GM18909 (cell line): ENCODE data around the gene KIN.
"Not testable (repeated sequence)": the region's sequence is repeated elsewhere in the genome, so short reads cannot be mapped to it uniquely, and the experiment has no call there.

Source experiments
- ATAC-seq: cut with Tn5 transposase; IDR thresholded peaks from one replicate; pipeline ENCODE4 v1.9.1; 2021; ENCODE audit warnings: mild to moderate bottlenecking; ENCODE audit not compliant: unreplicated experiment, poor library complexity

The KIN gene

DNA sequence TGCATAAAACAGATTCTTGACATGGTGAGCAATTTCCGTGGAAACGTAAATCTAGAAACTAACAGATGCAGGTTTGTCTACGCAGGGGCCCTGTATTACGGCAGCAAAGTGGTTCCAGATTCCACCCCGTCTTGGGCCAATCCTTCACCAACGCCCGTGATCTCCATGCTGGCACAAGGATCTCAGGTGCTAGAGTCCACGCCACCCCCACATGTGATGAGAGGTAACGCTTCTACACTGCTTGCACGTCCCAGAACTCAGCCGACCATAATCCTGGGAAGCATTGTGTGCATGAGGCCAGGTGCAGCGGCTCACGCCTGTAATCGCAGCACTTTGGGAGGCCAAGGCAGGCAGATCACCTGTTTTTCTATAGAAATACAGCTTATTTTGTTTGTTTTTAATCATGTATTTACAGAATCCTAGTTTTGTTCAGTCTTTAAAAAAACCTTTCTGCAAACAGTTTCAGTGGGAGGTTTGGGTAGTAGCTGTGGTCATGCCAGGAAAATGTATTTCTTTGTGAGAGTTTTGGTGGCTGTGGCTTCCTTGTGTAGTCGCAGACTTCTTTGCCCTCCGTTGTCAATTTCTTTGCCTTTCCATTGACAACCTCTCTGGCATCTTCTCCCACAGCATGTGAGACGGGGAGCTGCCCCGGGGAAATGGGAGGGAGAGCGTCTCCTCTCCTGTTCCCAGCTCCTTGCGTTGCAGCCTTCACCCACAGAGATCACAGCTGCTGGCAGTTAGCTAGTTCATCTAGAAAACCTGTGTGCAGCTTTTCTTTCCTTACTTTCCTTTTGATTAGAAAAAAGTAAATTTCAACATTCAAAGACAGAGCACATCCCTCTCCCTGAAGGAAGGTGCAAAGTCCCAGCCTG lies 49.0 kb downstream of the KIN start:
- ATAC-seq, result no peak

DNA sequence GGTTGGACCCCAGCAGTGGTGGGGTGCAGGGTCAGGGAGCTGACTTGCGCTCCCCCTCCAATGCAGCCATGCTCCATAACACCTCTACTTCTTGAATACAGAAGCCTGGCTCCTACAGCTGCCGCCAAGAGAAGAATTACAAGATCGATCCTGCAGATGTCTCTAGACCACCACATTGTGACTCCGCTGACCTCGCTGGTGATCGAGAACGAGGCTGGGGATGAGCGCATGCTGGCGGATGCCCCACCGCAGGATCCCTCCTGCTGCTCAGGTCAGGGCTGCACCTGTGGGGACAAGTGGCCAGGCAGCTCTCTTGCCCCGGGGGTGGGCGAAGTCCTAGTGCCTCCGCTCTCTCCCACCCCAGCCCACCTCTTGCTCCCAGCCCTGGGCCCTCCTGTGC lies 53.0 kb downstream of the KIN start:
- no peak for ATAC-seq

DNA sequence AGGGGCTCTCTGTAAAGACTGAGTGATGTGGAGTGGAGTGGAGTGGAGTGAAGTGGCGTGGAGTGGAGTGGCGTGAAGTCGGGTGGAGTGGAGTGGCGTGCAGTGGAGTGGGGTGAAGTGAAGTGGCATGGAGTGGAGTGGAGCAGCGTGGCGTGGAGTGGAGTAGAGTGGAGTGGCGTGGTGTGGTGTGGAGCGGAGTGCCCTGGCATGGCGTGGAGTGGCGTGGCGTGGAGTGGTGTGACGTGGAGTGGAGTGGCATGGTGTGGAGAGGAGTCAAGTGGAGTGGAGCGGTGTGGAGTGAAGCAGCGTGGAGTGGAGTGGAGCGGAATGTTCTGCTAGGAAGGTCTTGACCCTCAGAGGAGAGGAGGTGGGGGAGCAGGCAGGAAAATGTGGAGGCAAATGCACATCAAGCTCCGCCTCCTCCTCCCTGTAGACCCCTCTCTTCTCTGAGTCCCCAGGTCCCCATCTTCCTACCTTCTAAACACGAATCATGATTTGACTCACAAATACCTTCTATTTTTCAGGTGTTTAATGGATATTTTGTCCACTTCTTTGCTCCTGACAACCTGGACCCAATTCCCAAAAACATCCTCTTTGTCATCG lies 64.8 kb downstream of the KIN start:
- ATAC-seq, result no peak

DNA sequence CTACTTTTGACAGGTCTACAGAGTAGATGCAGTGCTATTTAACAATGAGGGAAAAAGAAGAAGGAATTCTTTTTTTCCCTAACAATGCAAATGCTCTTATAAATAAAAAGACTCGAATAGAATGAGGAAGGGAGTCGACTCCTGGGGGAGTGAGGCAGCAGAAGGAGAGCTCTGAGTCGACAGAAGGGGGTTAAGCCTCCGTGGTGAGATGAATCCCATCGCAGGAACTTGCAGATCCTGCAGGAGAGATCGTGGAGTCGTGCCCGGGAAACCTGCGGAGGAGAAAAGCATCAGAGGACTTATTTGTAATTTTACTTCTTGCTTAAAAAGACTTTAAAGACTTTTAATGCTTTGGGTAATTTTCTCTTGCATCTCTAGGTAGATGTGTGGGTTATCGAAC lies 67.3 kb downstream of the KIN start:
- no peak for ATAC-seq

DNA sequence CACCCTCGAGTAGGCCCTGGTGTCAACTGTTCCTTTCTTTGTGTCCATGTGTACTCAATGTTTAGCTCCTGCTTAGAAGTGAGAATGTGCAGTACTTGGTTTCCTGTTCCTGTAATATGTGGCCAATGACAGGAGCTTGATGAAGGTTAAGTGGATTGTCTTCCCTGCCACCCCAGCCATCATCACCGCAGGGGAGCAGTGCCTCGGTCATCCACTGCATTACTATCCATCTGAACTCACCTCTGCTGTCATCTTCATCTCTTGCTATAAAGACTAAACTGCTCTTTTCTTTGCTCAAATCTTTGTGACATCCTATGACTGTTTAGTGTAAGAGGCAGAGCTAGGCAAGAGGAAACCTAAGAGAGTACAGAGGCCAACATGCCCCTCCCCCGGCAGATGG lies 69.1 kb downstream of the KIN start:
- no peak for ATAC-seq

DNA sequence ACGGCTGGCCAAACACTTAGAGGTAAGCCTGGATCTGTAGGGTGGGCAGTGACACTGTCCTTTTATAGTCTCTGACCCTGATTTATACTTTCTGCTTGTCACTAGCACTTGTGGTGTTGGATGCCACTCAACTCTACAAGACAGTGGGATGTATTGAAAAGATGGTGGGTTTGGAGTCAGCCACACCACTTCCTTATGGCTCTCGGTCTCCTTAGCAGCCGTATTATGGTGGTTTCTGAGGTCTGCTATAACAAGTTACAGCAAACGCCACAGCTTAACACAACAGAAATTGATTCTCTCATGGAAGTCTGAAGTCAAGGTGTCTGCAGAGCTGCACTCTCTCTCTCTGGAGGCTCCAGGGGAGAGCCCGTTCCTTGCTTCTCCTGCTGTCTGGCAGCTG lies 70.0 kb downstream of the KIN start:
- no peak for ATAC-seq

DNA sequence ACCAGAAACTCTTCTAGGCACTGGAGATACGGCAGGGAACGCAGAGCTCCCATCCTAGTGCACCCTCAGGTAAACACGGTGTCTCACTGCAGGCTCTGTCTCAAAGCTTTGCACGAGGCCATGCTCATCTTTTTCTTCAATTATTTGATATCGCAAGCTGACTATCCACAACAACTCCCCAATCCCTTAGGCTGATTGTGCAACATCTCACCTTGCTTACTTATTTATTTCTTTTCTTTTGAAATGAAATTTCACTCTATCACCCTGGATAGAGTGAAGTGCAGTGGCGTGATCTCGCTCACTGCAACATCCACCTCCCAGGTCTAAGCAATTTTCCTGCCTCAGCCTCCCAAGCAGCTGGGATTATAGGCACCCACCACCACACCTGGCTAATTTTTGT lies 72.3 kb downstream of the KIN start:
- no peak for ATAC-seq

DNA sequence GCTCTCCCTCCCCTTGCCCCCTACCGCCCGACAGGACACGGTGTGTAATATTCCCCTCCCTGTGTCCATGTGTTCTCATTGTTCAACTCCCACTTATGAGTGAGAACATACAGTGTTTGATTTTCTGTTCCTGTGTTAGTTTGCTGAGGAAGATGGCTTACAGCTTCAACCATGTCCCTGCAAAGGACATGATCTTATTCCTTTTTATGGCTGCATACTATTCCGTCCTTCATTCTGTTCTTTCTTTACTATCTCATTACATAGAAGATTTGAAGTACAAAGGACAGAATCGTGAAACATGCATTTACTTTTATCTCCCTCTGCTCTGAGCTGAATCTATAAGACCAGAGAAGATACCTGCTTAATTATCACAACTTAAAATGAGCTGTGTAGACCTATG lies 76.7 kb downstream of the KIN start:
- ATAC-seq, result not testable (repeated sequence)

DNA sequence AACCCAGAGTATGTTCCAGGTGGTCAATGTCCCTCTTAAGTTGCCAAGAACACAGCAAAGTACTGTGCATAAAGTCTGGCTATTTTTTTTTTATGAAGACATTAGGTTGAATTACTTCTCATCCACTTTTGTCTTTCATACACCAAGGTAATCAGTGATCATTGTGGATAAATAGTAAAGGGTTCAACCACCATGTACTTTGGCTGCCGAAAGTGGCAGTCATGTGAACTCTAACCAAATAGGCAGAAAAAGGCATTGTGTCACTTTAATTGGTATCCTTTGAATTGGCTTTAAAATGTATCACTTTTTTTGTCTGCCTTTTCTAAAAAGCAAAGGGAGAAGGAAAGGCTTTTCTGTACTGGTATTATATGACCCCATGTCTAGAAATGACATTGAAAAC lies 77.3 kb downstream of the KIN start:
- ATAC-seq, result no peak

DNA sequence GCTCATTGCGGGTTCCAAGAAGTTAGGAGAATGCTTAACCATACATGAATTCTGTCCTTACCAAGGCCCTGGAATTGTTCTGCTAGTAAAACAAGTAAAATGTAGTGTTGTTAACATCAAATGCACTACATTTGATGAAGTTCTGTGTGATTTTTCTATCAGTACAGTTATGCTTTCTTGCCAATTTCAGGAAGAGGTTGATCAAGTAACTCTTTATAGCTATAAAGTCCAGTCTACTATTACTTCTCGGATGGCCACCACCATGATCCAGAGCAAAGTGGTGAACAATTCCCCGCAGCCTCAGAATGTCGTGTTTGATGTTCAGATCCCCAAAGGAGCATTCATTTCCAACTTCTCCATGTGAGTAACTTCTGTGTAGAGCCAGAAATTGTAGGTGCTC lies 79.0 kb downstream of the KIN start:
- ATAC-seq, result no peak

DNA sequence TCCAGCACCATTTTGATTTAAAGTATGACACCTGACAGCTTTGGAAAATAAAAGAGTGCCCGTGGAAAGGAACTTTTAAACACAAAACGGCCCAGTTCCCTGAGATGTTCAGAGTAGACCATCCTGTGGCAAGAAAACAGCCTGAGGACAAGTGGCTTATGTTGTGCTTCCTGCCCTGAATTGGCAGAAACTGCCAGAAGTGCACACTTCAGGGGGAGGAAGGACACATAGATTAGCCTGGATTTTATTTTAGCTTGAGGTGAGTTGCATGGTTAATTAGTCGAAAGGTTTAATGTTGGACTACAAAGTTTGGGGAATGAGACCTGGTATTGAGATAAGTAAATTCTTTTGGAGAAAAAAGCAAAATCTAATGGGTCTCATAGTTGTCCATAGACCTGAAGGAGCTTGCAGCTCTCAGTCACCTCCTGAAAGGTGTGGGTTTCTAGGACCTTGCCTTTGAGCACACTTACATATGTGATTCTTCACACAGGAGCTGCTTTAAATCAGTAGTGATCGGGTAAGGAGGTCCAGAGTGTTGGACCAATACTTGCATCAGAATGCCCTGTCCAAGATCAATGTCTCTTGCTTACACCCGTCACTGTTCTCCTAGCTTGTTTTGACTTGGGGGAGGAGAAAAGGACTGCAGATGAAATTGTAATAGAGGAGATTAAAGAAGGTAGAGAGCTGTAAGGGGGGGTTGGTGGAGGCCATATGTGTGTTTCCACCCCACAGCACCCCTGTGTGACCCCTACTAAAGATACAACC lies 79.8 kb downstream of the KIN start:
- ATAC-seq, result no peak

DNA sequence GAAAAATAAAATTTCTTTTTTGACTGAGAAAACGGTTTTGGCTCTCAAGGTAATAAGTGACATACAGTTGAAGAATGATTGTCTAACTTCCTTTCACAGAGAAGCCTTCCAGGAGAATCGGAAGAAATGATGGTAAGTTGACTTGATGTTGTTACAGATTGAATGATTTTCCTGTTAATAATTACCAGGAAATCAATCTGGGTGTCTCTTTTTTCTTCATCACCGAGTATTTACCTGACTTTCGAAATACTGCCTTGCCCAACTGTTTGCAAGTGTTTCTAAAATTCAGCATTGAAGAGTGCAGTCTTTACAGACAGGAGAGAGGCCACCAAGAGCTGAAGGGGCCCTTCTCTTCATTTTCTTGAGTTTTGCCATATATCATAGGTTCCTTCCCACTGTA lies 80.7 kb downstream of the KIN start:
- ATAC-seq, result no peak

DNA sequence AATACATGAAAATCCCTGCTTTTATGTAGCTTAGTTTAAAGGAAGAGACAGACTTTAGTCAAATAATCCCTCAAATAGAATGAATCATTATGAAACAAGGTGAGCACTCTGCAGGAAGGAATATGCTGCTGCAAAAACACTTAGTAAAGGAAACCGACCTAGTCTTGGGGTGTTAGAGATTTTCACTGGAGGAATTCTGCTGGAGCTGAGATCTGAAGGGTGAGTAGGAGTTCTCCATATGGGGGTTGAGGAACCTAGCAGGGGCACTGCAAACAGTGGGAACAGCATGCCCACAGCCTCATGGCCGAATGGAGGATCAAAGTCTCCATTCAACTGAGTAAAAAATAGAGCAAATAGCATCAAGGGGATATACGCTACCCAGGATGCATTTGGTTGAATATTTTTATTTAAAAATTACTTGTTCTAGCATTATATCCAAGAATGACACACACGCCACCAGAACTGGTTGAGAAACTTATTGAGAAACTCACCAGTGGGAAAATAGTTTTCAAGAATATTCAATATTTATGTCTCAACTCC lies 81.2 kb downstream of the KIN start:
- no peak for ATAC-seq

DNA sequence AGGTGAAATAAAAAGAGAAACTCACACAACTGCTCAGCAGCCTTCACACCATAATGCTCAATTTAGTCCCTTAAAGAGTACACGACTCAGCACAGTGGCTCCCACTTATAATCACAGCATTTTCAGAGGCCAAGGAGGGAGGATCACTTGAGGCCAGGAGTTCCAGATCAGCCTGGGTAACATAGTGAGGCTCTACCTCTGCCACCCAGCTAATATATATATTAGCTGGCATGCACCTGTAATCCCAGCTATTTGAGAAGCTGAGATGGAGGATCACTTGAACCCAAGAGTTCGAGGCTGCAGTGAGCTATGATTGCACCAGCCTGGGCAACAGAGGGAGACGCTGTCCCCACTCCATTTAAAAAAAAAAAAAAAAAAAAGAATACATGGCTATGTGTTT lies 82.5 kb downstream of the KIN start:
- ATAC-seq, result no peak

DNA sequence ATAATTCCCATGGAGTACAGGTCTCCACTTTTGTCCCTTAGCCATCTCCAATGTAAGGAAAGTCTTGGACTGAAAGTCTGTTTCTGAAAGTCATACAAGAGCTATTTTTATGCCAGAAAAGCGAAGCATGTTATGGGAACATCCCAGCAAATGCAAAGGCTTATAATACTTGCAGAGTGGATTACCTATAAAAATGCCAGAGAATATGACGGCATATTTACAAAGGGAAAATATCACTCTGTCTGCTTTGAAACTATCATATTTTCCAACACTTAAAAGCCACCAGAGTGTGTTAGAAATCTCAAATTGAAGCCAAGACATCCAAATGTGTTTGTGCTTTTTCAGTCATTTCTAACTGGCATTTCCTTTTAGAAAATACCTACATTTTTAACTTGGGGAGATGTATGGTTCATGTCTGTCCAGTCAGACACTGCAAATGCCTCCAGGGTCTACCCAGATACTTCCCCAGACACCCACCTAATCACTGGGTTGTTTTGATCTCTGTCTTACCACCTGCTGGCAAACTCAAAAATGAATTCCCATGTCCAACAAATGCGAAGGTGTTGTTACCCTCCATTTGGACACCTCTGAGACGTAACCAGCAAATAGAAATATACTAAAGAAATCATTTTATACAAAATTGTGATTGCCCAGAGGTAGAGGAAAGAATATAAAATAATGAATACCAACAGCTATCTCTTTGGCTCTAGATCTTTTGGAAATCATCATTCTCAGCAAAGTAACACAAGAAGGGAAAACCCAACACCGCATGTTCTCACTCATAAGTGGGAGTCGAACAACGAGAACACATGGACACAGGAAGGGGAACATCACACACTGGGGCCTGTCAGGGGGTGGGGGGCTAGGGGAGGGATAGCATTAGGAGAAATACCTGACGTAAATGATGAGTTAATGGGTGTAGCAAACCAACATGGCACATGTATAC lies 83.4 kb downstream of the KIN start:
- no peak for ATAC-seq

DNA sequence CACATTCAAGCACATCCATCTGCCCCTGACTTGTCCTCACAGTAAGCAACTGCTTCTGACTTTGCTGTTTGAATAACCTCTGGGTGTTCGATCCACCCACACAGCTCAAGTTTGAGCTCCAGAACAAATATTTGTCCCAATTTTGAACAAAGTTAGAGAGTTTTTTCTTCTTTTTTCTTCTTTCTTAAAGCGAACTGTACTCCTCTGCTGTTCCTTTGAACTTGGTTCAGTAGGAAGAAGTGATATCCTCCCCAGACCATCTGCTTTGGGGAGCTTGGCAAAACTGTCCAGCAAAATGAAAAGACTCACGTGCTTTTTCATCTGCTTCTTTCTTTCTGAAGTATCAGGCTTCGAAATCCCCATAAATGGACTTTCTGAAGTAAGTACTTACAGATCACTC lies 84.7 kb downstream of the KIN start, which contains the start of gene ITIH2:
ITIH2 (plus strand) TSS at position 177 of the 400 bp plus-strand sequence; CDS start at position 296, 119 bp downstream.
- no peak for ATAC-seq

DNA sequence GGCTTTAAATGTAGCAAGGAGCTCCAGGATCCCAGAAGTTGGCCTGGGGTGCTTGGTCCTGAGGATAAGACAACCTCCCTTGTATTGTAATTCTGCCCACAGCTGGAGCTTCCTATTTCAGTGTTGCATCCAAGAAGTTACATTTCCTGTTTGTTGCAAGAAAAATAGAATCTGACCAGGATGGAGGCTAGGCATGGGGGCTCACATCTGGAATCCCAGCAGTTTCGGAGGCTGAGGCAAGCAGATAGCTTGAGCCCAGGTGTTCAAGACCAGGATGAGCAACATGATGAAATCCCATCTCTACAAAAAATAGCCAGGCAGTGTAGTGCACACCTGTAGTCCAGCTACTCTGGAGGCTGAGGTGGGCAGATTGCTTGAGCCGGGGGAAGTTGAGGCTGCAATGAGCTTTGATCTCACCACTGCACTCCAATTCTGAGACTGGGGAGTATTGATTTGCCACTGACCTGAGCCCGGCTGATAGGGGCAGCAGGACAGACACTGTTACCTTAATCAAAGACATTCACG lies 85.4 kb downstream of the KIN start:
- no peak for ATAC-seq

DNA sequence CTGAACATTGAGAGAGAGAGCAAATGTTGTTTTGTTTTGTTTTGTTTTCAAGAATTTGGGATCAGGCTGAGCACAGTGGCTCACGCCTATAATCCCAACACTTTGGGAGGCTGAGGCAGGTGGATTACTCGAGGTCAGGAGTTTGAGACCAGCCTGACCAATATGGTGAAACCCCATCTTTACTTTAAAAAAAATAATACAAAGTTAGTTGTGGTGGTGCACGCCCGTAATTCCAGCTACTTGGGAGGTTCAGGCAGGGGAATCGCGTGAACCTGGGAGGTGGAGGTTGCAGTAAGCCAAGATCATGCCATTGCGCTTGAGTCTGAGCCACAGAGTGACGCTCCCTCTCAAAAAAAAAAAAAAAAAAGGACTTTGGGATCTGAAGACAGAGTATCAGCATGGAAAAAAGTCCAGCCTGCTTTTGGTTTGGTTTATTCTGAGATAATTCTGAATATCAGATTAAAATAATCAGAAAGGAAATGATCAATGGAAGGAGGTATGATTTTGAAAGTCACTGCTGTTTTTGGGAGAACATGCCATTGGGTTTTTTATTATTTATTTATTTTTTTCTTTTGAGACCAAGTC lies 86.5 kb downstream of the KIN start:
- ATAC-seq, result no peak
